HG03097 (cell line): ENCODE data around the gene RIMS1.

Experiments
- ATAC-seq: cut with Tn5 transposase; IDR thresholded peaks from one replicate; pipeline ENCODE4 v1.9.1; 2021; ENCODE audit not compliant: unreplicated experiment, low FRiP score

The RIMS1 gene

DNA sequence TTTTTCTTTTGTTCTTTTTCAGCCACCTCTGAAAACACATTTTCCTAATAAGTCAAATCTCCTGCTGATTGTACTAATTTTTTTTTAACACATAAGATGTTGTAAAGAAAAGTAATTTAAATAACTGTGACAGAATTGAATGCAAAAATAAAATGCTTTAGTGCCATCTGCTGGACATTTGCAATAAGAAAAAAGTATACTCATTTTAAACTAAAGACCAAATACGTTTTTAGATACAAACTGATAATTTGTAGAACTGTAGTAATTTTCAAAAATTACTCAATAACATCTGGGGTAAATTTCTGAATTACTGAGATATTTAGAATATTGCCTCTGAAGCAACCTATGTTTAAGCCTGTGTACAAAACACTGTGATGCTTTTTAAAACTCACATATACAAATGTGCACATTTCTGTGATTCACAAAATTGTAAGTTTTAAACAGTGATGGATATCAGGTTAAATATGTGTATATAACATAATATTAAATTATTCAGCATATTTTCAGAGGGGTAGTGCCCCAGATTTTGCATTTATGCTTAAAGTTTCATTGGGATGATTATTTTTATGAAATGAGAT is 198.7 kb downstream of the RIMS1 start:
- ATAC-seq, result no peak

DNA sequence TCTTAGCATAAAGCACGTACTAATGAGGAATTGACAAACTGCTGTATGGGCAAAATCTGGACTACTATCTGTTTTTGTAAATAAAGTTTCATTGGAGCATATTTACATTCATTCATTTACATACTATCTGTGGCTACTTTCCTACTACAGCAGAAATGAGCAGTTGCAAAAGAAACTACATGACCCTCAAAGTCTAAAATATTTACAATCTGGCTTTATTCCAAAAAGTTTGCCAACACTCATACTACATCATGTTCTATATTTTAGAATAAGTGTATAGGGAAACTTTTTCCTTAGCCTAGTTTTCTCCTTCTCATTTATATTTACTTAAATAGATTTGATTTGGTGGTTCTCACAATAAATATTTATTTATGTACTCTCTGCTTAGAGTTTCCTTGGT is 208.2 kb downstream of the RIMS1 start:
- no peak for ATAC-seq

DNA sequence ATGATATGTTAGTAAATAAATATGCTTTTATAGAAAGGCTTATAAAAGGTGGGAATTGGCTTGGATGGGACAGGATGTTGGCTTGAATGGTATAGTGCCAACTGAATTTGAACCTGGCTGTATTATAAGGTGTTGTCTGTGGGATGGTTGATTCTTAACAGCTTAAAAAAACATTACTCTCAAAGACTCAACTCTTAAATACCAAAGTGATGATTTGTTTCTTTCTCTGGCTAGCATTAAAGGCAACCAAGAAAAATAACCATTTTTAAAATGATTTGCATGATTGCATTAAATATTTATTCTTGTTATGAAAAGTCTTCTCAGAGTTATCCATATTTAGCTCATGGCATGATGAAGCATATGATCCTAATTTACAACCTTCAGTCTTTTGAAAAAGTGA is 216.2 kb downstream of the RIMS1 start:
- no peak for ATAC-seq

DNA sequence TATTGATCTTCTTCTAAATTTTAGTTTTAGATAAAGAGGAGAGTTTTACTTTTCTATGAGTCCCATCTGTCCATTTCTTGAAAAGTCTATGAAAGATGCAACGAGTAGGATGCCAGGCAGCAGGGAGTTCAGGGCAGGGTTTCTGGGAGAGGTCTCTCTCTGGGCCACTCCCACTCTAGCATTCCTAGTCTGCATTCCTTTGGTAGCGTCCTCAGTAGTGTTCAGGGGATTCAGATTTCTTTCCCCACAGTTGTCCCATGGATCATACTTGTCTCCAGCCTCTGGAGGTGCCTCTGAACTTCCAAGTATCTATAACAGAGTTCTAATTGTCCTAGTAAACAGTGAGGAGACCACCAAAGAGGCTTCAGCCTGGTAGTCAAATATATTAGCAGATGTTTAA is 225.3 kb downstream of the RIMS1 start:
- no peak for ATAC-seq

DNA sequence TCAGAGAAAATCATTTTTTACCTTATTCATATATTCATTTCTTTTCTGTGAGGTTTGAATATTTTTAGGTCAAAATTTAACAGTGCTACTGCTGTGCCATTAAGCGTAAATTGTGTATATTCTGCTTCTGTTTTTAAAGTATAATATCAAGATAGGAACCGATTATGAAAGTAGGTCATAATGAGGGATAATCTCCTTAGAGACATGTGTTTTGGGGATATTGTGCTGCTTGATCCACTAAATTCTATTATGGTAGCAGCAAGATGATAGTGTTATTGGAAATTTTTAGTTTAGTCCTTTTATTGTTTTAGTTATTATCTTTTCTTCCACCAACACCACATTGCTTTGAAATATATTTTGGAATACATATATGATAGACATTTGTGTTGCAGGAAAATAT is 244.0 kb downstream of the RIMS1 start:
- no peak for ATAC-seq

DNA sequence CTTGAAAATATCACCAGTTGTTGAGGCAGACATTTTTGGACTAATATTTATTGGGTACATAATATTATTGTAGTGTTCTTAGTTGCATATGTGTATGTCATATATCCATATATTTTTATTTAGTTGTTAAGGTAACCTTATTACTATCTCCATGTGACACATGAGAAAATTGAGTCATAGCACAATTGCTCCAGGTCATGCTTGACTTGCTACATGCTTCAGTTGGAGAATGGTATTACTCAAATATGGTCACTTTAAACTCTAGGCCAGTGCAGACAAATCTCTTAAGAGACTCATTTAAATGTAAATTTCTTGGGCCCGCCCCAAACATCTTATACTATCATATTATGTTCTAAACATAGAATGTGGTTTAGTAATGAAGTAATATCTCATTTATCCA is 246.1 kb downstream of the RIMS1 start:
- no peak for ATAC-seq

DNA sequence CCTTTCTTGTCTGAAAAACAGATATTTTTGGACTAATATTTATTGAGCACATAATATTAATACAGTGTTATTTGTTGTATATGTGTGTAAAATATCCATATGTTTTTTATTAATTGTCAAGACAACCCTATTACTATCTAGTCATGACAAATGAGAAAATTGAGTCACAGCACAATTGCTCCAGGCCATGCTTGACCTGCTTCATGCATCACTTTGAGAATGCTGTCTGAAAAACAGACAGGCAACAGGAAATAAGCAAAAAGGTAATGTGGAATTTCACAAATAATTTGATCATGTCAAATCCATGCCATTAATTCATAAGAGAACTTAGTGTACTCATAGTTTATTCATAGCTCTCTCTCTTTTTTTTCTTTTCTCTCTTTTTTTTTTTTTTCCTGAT is 246.5 kb downstream of the RIMS1 start:
- no peak for ATAC-seq

DNA sequence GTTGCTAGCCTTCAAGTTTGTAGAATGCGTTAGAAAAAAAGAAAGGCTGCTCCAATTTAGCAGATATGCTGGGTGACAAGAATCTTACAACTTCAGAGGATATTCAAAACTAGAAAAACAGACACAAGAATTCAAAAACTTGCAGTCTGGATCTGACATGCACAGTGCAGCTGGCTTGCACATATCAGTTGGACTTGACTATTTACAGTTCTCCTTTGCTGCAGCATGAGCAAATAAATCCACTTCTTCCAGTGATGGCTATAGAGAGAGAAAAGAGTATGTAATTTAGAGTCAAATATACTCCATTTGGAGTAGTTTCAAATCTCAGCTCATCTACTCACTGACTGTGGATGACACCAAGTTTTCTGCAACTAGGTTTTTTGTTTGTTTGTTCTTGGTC is 247.0 kb downstream of the RIMS1 start:
- ATAC-seq, result no peak

DNA sequence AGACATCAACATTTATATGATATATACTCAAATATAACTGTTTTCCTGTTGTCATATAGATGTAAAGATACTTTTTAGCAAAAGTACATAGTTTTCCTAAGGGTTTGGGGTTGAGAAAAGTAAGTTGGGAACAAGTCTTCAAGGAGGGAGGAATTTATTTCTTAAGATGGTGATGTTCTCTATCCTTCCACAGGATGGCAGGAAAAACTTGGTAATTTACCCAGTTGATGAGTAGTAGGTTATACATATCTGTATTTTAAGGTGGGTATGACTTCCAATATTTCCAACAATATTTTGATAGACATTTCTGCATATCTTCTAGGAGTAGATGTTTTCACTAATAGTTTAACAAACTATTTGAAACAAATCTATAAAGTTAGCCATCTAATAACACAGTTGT is 254.4 kb downstream of the RIMS1 start:
- ATAC-seq, result no peak

DNA sequence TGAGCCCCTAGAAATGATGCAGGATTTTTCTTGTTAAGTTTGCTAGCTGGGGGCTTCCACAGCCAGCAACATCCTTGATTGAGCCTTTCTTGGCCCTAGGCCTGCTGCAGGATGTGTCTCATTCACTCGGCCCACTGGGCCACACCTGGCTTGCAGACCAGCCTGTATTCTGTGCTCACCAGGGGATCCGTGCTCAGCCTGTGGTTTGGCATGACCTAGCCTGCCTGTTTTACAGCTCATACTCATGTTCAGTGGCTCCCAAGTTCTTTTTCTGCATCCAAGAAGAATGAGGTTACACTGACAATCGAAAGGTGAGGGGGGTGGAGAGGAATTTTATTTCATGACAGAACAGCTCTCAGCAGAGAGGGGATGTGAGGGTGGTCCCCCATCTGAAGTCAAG is 263.4 kb downstream of the RIMS1 start:
- ATAC-seq, result no peak

DNA sequence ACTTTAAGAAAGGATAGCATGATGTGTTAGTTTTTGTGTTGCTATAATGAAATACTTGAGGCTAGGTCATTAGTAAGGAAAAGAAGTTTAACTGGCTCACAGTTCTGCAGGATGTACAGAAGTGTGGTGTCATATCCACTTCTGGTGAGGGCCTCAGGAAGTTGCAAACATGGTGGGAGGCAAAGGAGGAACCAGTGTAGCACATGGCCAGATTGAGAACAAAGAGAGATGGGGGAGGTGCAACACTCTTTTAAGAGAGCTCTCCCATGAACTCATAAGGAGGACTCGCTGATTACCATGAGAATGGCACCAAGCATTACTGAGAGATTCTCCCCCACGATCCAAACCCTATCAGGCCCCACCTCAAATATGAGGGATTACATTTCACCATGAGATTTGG is 265.4 kb downstream of the RIMS1 start:
- ATAC-seq, result no peak

DNA sequence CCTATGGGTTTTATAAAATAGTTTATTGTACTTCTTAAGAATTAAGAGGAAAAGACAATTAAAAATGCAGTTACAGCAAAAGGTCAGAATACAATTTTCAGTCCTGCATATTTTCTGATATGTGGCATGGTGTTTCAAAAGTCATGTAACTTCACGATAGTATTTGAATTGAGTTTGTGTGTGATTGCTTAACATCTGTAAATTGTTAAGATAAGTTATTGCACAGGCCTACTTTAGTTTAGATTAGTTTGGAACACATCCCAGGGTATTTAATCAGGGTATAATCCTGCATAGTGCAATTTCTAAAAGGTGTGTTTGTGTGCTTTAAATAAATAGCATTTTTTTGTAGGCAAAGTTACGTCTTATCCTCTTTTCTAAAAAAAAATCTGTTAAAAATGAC is 289.6 kb downstream of the RIMS1 start:
- ATAC-seq, result no peak

DNA sequence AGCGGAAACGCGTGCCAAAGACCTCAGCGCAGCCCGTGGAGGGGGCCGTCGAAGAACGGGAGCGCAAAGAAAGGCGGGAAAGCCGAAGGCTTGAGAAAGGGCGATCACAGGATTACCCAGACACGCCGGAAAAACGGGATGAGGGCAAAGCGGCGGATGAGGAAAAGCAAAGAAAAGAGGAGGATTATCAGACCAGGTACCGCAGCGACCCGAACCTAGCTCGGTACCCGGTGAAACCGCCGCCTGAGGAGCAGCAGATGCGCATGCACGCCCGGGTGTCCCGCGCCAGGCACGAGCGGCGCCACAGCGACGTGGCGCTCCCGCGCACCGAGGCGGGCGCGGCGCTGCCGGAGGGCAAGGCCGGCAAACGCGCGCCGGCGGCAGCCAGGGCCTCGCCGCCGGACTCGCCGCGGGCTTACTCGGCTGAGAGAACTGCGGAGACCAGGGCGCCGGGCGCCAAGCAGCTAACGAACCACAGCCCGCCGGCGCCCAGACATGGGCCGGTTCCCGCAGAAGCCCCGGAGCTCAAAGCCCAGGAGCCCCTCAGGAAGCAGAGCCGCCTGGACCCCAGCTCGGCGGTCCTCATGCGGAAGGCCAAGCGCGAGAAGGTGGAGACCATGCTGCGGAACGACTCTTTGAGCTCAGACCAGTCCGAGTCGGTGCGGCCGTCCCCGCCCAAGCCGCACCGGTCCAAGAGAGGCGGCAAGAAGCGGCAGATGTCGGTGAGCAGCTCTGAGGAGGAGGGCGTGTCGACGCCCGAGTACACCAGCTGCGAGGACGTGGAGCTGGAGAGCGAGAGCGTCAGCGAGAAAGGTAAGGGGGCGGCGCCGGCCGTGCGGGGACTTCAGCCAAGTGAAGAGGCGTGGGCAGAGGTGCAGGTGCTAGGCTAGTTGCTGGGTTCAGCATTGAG is 296.2 kb downstream of the RIMS1 start:
- ATAC-seq, result peak; percentile 64

DNA sequence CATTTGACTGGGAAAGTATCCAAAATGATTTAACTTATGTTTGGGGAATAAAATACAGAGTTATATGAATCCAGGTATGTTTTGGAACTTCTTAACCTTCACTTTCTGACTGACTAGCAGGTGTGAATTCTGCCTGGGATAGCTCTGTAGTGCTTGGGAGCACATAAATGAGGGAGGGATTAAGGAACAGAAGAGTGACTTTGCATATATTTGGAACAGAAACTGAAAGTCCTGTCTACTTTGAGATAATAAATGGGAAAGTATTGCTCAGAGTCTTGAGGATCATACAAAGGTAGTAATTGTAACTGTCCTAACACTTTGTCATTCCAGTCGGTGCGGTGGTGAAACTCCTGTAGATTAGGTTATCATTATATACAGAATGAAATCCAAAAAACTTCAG is 317.6 kb downstream of the RIMS1 start:
- ATAC-seq, result no peak

DNA sequence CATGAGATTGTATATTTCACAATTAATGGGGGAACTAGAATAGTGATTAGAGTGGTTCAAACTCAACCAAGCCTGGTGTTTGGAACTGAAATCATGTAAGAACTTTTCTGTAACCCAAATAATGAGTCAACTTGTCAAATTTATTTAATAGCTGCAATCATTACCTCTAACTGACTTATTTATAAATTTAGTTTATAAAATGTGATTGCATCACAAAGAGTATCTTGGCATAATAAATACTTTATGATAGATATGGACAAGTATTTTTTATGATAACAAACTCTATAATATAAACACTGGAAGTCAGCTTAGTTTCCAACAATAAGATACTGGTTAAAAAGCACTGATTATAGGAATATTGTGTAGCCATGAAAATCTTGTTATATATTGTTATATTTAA is 319.1 kb downstream of the RIMS1 start:
- ATAC-seq, result no peak

DNA sequence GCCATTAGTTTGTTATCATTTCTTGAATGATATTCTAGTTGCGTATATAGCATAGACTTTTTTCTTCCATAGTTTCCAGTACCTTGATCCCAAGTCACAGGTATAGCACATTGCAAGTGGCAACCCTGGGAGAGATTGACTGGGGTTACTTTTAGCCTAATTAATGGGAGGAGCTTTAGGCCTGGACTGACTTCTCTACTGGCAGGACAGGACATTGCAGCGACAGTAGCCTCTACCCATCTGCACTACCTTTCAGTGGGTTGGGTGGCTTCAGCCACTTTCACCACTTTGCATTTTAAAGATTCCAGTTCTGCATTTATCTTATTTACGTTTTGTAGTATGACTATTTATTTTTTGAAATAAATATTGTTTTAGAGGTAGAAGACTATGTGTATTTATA is 320.3 kb downstream of the RIMS1 start:
- no peak for ATAC-seq

DNA sequence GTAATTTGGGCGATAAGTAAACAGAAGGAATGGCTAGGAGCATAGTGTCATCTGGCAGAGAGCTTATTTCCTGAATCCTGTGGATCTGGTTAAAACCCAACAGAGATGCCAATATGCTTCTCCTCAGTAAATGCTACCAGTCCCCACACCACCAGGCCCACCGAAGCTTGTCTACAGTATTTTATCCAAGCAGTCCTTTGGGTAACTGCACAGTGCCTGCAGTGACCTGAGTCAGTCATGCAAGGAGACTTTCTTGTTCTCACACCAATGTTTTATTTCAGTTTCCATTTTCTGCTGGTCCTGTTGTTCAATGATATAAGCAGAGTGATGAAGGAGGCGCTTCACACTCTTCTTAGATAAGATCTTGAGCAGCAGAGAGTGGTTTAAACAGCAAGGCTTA is 326.3 kb downstream of the RIMS1 start:
- no peak for ATAC-seq

DNA sequence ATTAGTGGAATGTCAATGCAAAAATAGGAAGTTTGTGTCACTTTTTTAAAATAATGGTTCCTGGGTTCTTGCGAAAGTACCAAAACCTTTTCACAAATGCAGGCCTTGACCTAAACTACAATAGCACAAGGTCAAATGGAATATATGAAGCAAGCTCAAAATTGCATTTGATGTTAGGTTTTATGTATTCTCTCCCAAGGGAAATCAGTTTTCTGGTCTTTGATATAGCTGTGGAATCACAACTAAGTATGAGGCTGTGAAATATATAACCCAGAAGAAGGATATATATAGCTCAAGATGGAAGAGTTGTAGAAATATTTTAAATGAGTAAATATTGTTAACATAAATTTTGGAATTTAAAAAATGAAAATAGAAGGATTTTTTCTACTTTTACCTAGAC is 327.3 kb downstream of the RIMS1 start:
- ATAC-seq, result no peak

DNA sequence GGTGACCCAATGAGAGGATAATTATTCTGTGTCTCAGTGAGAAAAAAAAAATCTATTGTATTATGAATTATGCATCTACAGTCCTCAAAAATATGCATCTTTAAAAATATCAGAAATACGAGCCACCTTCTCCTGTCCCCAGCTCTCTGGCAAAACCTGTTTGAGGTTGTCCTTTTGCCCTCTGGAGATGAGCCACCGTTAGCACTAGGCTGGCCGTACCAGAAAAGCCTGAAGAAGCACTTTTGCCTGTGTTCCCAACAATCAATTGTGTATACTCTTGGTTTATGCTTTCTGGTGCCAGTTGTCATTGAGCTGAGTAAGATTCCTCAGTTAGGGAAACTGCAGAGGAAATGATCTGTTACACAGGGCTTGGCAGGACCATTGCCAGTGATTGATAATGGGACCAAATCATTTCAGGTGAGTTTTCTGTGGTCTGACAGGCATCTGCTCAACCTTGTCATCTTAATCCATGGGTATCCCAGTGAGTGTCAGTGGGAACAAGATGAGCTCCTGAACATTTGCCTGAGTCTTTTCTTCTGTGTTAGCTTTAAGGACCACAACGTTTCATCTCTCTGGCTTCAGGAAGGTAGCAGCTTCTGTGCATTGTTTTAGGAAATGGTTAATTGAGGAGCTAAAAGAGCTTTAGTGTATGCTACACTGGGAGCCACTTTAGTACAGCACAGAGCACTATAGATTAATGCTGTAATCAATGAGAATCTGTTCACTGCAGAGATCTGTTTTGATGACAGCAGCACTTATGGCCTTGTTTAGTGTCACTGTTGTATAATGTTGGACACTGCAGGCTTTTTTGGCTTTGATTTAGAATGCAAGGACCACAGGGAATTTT is 330.1 kb downstream of the RIMS1 start:
- no peak for ATAC-seq

DNA sequence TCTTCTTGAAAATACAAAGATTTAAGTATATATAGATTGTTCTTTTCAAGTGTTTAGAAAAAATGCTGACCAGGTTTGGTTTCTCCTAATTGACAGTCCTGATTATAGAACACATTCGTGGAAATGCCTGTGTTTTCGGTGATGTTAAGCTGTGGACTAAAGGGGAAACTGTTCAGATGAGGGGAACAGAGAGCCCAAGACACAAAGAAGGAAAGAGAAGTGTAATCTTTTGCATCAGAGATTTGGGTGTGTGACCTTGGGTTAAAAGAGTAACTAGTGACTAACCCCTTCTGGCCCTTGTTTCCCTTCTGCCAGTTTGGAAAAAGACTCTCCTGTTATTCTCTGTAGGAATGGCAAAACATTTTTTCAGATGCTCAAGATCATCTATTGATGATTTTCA is 331.3 kb downstream of the RIMS1 start:
- no peak for ATAC-seq

DNA sequence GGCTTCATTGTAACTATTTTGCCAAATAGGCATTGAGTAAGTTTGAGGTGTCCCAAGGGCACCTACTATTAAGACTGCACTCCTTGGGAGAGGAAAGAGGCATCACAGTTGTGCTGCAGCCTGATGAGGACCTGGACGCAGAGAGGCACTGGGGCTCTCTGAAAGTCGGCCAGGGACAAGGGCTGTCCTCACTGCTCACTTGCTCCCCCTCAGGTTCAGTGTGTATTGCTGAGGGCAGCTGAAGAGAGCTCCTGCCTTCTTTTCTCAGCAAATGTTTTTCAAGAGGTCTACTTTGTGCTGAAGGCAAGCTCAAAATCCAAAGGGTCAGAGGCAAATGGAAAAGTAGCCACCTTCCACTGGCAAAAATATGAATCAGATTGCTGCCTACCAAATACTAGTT is 331.8 kb downstream of the RIMS1 start:
- peak; percentile 71 for ATAC-seq

DNA sequence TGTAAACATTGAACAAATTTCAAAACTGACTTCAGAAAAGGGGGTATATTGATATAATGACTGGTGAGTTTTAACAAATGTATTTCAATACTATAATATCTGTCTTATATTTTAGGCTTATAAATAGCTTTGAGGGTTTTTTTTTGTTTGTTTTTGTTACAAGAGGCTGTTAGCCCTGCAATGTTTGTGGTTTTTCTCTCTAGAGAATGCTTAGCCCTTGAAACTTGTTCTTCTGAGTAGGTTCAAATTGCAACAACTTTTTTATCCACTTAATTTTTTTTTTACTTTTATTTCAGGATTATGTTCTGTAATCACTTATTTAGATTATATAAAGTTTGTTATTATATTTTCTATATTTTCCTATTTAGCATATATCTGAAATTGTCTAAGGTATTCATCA is 333.2 kb downstream of the RIMS1 start:
- ATAC-seq, result no peak
